NOMO-1 treated with dmso at 0.1 percent for 144 hours (cell line): Measurements from ENCODE around the gene APOB.

ENCODE experiments used
- DNase-seq: peaks from one replicate; lab custom pipeline; 2025; ENCODE audit not compliant: unreplicated experiment; lab: John Stamatoyannopoulos, UW

The APOB gene

GRCh38 chr2:21043744-21044532 is at the start of gene APOB:
Gene APOB, minus strand, starts transcription at chr2:21044073. Its CDS starts 128 bp downstream, at chr2:21043945.
- DNase-seq, result no peak

DNA sequence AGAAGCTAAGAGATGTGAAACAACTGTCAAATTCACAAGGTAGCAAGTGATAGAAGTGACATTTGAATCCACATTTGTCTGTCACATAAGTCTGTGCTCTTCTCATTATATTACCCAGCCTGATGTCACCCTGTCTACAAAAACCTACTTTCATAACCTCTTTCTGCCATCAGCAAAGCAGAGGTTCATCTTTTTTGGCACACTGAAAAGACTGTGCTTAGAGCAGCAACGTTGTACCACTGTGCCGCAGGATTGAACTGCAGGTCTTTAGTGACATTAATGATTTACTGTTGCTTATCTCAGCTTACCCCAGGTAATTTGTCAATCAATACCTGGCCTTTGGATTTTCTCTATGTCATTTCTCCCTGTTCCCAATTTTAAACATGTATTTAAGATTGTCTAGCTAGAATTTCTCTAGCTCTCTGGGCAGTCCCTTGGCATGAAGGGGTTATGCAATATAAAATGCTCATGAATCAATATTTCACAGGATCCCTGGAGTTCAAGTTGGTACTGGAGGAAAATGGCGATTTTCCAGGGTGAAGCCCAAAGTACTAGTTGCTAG is 48.5 kb upstream of the APOB start:
- no peak for DNase-seq

DNA sequence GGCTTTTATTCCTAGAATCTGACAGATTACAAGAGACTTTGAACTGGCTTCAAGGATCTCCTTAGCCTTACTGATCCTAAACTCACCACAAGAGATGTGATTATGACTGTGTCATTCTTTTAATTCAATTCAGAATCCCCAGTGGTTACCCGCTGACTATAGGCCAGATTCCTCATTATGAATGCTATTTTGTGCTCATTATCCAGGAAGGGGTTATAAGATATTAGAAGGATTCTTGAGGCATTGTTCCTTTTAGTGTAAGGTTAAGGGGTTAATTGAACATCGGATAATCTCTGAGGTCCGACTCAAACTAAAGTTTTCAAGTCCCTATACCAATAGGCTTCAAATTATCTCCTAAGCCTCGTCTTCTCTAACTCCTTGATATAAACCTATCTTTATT is 40.5 kb upstream of the APOB start:
- no peak for DNase-seq

- no peak for DNase-seq
Observed at GRCh38 chr2:21083482-21083881, 39.6 kb upstream of the APOB start.

DNA sequence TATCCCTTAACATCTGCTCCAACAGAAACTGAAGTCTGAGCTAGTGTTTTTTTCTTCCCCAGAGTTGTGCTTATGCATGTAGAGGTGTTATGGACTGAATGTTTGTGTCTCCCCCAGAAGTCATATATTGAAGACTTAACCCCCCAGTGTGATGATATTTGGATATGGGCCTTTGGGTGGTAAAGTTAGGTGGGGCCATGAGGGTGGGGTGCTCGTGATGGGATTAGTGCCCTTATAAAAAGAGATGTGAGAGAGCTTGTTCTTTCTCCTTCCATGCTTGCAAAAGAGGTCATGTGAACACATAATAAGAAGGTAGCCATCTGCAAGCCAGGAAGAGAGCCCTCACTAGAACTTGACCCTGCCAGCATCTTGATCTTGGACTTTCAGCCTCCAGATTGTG is 34.4 kb upstream of the APOB start:
- DNase-seq, result no peak

DNA sequence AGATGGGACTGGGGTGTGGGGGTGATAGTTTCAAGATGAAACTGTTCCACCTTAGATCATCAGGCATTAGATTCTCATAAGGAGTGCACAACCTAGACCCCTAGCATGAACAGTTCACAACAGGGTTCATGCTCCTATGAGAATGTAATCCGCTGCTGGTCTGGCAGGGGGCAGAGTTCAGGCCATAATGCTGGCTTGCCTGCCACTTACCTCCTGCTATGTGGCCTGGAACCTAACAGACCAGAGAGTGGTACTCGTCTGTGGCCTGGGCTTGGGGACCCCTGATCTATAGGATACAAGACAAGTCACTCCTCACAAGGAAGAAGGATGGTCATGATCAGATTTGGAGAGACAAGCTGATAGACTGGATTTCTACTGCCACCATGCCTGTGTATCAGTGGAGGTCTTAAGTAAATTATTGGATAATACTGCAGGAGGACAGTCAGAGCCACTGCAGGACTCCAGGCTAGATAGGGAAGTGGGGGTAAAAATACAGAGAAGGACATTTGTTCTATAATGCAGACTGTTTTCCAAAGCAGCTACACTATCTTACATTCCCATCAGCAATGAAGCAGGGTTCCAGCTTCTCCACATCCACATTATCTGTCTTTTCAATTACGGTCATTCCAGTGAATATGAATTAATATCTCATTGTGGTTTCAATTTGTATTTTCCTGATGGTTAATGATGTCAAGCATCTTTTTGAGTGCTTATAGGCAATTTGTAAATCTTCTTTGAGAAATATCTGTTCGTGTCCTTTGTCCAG is 28.8 kb upstream of the APOB start:
- no peak for DNase-seq

GRCh38 chr2:21070341-21071257 is 26.7 kb upstream of the APOB start:
- DNase-seq, result no peak

GRCh38 chr2:21069746-21070340 is 26.0 kb upstream of the APOB start:
- DNase-seq, result no peak

DNA sequence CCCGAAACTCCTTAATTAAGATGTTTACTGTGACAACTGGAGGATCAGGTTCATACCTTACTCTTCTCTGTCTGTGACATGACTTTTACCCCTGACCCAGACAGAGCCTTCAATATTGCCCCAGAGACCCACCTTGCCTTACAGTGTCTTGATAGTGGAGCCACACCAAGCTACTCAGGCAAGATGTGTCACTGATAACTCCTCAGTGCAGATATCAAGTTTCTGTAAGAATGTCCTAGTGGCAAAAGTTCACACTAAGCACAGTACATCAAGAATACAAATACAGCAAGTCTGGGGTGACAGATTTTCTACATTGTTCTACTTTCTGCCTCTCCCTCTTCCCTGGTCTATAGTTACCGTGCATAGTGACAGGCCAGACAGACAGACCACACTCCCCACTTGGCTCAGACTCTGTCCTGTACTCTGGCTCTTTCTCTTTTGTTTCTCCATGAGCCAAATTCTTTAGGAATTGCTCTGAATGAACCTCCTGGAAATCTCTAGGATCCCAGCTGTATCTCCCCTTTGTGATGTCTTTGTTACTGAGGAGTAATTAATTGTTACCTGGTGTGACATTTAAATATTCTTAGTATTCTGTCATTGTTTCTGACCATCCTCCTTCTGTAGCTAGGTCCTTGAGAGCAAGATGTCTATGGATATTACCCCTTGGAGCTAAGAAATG is 24.1 kb upstream of the APOB start:
- no peak for DNase-seq

- no peak for DNase-seq
Observed at GRCh38 chr2:21067125-21067524, 23.3 kb upstream of the APOB start.

GRCh38 chr2:21059885-21060610 is 16.2 kb upstream of the APOB start:
- DNase-seq, result no peak

- DNase-seq, result no peak
Observed at GRCh38 chr2:21057097-21057496, 13.2 kb upstream of the APOB start.

- no peak for DNase-seq
Observed at GRCh38 chr2:21055879-21056790, 12.3 kb upstream of the APOB start.

DNA sequence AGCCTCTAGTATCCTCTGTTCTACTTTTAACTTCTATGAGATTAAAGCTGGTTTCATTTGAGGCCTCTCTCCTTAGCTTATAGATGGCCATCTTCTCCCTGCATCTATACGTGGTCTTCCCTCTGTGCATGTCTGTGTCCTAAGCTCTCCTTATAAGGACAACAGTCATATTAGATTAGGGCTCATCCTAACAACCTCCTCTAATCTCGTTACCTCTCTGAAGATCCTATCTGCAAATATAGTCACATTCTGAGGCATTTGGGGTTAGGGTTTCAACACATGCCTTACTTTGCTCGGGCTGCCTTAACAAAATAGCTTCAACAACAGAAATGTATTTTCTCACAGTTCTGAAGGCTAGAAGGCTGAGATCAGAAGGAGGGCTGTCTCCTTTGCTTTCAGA is 11.6 kb upstream of the APOB start:
- no peak for DNase-seq

- no peak for DNase-seq
Observed at GRCh38 chr2:21054011-21054410, 10.1 kb upstream of the APOB start.

GRCh38 chr2:21052044-21052443 is 8.2 kb upstream of the APOB start:
- DNase-seq, result no peak

- no peak for DNase-seq
Observed at GRCh38 chr2:21050164-21050563, 6.3 kb upstream of the APOB start.
